22Rv1 (cell line): ENCODE data around the gene SUPT4H1.

Experiments used
- CTCF ChIP-seq: fragments of 450-650 bp; IDR thresholded peaks from 2 replicates; pipeline ENCODE4 v1.5.1; 2017; ENCODE audit warnings: mild to moderate bottlenecking
- ZFX ChIP-seq: fragments of 450-650 bp; IDR thresholded peaks from 2 replicates; pipeline ENCODE4 v1.6.1; 2017; ENCODE audit warnings: antibody characterized with exemption, borderline replicate concordance

GRCh38 chr17:58382872-58383242, 30.9 kb upstream of the SUPT4H1 start:
- TF ChIP-seq CTCF, result no peak
- no peak for TF ChIP-seq ZFX
